ENCODE data around the gene ALK.

DNA sequence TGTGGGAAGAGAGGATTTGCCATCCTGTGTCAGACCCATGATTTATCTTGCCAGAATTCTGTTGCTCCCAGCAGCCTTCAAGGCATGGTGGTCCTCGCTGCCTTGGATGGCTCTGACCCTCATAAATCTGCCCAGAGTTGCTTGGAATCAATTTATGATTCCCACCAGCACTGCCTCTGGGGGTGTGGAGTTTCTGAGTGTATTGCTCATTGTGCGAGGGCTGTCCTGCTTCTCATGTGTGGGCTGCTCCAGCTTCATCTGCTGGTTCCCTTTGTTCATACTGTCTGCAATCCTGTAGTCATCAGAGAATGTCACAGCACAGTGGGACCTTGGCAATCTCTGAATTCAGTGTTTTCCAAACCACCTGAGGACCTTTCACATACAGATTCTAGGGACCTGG is 666.4 kb downstream of the ALK start:
- TF ChIP-seq SIN3A (IDR thresholded peaks at IDR 0.05; ENCODE audit: borderline replicate concordance, insufficient read depth, low read length) (no peak), POLR2AphosphoS5 (IDR thresholded peaks at IDR 0.05; ENCODE audit: low read depth, low read length) (no peak)
- TF ChIP-seq, protein P1, sequence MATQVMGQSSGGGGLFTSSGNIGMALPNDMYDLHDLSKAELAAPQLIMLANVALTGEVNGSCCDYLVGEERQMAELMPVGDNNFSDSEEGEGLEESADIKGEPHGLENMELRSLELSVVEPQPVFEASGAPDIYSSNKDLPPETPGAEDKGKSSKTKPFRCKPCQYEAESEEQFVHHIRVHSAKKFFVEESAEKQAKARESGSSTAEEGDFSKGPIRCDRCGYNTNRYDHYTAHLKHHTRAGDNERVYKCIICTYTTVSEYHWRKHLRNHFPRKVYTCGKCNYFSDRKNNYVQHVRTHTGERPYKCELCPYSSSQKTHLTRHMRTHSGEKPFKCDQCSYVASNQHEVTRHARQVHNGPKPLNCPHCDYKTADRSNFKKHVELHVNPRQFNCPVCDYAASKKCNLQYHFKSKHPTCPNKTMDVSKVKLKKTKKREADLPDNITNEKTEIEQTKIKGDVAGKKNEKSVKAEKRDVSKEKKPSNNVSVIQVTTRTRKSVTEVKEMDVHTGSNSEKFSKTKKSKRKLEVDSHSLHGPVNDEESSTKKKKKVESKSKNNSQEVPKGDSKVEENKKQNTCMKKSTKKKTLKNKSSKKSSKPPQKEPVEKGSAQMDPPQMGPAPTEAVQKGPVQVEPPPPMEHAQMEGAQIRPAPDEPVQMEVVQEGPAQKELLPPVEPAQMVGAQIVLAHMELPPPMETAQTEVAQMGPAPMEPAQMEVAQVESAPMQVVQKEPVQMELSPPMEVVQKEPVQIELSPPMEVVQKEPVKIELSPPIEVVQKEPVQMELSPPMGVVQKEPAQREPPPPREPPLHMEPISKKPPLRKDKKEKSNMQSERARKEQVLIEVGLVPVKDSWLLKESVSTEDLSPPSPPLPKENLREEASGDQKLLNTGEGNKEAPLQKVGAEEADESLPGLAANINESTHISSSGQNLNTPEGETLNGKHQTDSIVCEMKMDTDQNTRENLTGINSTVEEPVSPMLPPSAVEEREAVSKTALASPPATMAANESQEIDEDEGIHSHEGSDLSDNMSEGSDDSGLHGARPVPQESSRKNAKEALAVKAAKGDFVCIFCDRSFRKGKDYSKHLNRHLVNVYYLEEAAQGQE (IDR thresholded peaks at IDR 0.05; ENCODE audit: insufficient read depth in 1 of 2, low read depth in 2 of 2, low read length in 2 of 2) = no peak
